Measurements from ENCODE around the gene PRKAG1.

- no peak for TF ChIP-seq CTCF (IDR thresholded peaks at IDR 0.05)
- TF ChIP-seq ZFX (IDR thresholded peaks at IDR 0.05; ENCODE audit: borderline replicate concordance), result no peak
Measured at GRCh38 chr12:49043241-49043640, 24.7 kb upstream of the PRKAG1 start.
